Ramos (cell line): ENCODE results near the gene KCNH8.

Experiments
- in situ Hi-C: fragments of 300-500 bp; cut with MboI; formaldehyde crosslinking; loops from one replicate; pipeline ENCODE4 v1.14.3; 2022; ENCODE audit warnings: low sequenced_read_pairs; ENCODE audit not compliant: unreplicated experiment

Gene KCNH8

GRCh38 chr3:19346759-19347158 lies 198.4 kb downstream of the KCNH8 start:
- in situ Hi-C loops = loop anchor here (10.0 kb wide), 2 partner anchors 198 to 518 kb away; no protein-coding TSS in a partner anchor

- in situ Hi-C loops = loop anchor here (10.0 kb wide), 2 partner anchors 197 to 517 kb away; no protein-coding TSS in a partner anchor
Measured at GRCh38 chr3:19347671-19348070, 199.4 kb downstream of the KCNH8 start.

- in situ Hi-C loops = loop anchor here (10.0 kb wide), 2 partner anchors 196 to 516 kb away; no protein-coding TSS in a partner anchor
Measured at GRCh38 chr3:19348500-19348899, 200.2 kb downstream of the KCNH8 start.

- in situ Hi-C loops = loop anchor here (10.0 kb wide), 2 partner anchors 196 to 516 kb away; no protein-coding TSS in a partner anchor
Measured at GRCh38 chr3:19348941-19349564, 200.7 kb downstream of the KCNH8 start.

- in situ Hi-C loops = no loop called here
Measured at GRCh38 chr3:19357947-19358346, 209.6 kb downstream of the KCNH8 start.

GRCh38 chr3:19363071-19363470 lies 214.8 kb downstream of the KCNH8 start:
- in situ Hi-C loops = no loop called here

- in situ Hi-C loops = no loop called here
Measured at GRCh38 chr3:19364148-19364547, 215.8 kb downstream of the KCNH8 start.

- in situ Hi-C loops = no loop called here
Measured at GRCh38 chr3:19365471-19365870, 217.2 kb downstream of the KCNH8 start.

- in situ Hi-C loops = no loop called here
Measured at GRCh38 chr3:19384868-19385267, 236.6 kb downstream of the KCNH8 start.

- in situ Hi-C loops = no loop called here
Measured at GRCh38 chr3:19392150-19392549, 243.8 kb downstream of the KCNH8 start.

- in situ Hi-C loops = no loop called here
Measured at GRCh38 chr3:19394946-19395345, 246.6 kb downstream of the KCNH8 start.

- in situ Hi-C loops = no loop called here
Measured at GRCh38 chr3:19396726-19397125, 248.4 kb downstream of the KCNH8 start.

- in situ Hi-C loops = no loop called here
Measured at GRCh38 chr3:19399356-19399755, 251.0 kb downstream of the KCNH8 start.

- in situ Hi-C loops = no loop called here
Measured at GRCh38 chr3:19399836-19400235, 251.5 kb downstream of the KCNH8 start.

GRCh38 chr3:19420159-19420558 lies 271.8 kb downstream of the KCNH8 start:
- in situ Hi-C loops = no loop called here

GRCh38 chr3:19425825-19426224 lies 277.5 kb downstream of the KCNH8 start:
- in situ Hi-C loops = no loop called here

- in situ Hi-C loops = no loop called here
Measured at GRCh38 chr3:19427422-19428149, 279.3 kb downstream of the KCNH8 start.

- in situ Hi-C loops = no loop called here
Measured at GRCh38 chr3:19428729-19429128, 280.4 kb downstream of the KCNH8 start.

GRCh38 chr3:19432669-19433068 lies 284.4 kb downstream of the KCNH8 start:
- in situ Hi-C loops = no loop called here

GRCh38 chr3:19436746-19437145 lies 288.4 kb downstream of the KCNH8 start:
- in situ Hi-C loops = no loop called here

GRCh38 chr3:19439944-19440343 lies 291.6 kb downstream of the KCNH8 start:
- in situ Hi-C loops = no loop called here

GRCh38 chr3:19446138-19446537 lies 297.8 kb downstream of the KCNH8 start:
- in situ Hi-C loops = no loop called here
